Immature natural killer cell (primary cell): ENCODE measurements around the gene CXCL3. TPM values are rescaled to one million over a fixed set of nuclear protein-coding genes. Genes with fewer than 3 reads are reported as not detected.

Source experiments
- DNase-seq, 3 donors: peaks; one replicate each; pipeline ENCODE4 v3.0.0; 2022; ENCODE audit warnings: mixed read lengths in 1 of 3
- H3K27ac Mint-ChIP-seq, 6 donors: one replicate each; pipeline ENCODE4 v1.8.0; 2020; ENCODE audit warnings: mixed read lengths in 6 of 6, mild to moderate bottlenecking in 5 of 6, inconsistent platforms in 4 of 6, moderate library complexity in 3 of 6
- H3K27me3 Mint-ChIP-seq, 3 donors: one replicate each; pipeline ENCODE4 v1.8.0; 2020 to 2021; ENCODE audit warnings: low read depth in 3 of 3, mild to moderate bottlenecking in 3 of 3, mixed read lengths in 3 of 3, moderate library complexity in 3 of 3, inconsistent platforms in 1 of 3
- H3K36me3 Mint-ChIP-seq, 3 donors: one replicate each; pipeline ENCODE4 v1.8.0; 2020; ENCODE audit warnings: mixed read lengths in 3 of 3, inconsistent platforms in 2 of 3, mild to moderate bottlenecking in 2 of 3
- H3K4me1 Mint-ChIP-seq, 2 donors: one replicate each; pipeline ENCODE4 v1.8.0; 2020; ENCODE audit warnings: inconsistent platforms in 2 of 2, mild to moderate bottlenecking in 2 of 2, mixed read lengths in 2 of 2, moderate library complexity in 1 of 2
- H3K4me3 Mint-ChIP-seq, 5 donors: one replicate each; pipeline ENCODE4 v1.8.0; 2020; ENCODE audit warnings: mild to moderate bottlenecking in 5 of 5, mixed read lengths in 5 of 5, inconsistent platforms in 3 of 5, moderate library complexity in 3 of 5
- H3K9me3 Mint-ChIP-seq, 6 donors: one replicate each; pipeline ENCODE4 v1.8.0; 2020; ENCODE audit warnings: mild to moderate bottlenecking in 6 of 6, mixed read lengths in 6 of 6, inconsistent platforms in 4 of 6, moderate library complexity in 3 of 6
- polyA plus RNA-seq, 3 donors: library from polyadenylated mRNA; unstranded; fragments of 300-500 nt; fragmentation: Illumina TruSeq; gene quantifications; one replicate each; pipeline ENCODE4 v1.2.3, GENCODE V29; 2021

The CXCL3 gene
- polyA plus RNA-seq, 3 donors from 2014 or later: not detected

DNA sequence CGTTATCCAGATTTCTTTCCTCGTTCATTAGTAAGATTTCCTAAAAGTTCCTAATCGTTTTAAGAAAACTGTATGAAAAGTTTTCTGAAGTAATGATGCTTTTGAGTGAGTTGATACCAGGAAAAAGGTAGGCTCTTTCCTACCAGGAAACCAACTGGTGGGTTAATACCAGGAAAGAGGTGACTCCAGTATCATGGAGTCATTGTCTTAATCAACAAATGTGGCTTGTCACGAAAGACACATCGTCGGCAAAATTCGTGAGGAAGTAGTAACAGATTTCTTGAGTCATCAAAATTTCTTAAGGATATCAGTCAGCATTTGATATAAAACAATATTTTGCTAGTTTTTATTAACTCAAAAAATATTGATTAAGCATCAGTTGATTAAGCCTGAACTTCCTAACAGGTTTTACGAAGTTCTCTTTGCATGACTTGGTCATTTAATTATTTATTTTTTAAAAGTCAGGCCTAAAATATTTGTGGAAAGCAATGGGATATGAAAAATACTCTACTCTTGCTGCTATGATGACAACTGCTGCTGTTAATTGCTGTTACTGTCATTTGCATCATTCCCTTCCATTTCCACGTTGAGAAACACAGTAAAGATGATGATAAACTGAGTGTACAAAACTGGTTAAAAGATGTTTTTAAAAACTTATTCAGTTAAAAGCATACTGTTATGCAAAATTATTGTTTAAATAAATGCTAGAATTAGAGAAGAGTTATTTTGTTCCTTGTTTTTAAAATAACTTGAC lies 47.3 kb downstream of the CXCL3 start:
- DNase-seq: no peak
- H3K27ac Mint-ChIP-seq: no peak overlapping the region
- H3K4me1 Mint-ChIP-seq: no peaks in the 10 kb centered on the region
- H3K36me3 Mint-ChIP-seq: no peaks in the 10 kb centered on the region
- H3K4me3 Mint-ChIP-seq: no peak overlapping the region
- peaks cover 0 to 3% (median 2%) of the 10 kb centered on the region in 3 donors for H3K27me3 Mint-ChIP-seq
- H3K9me3 Mint-ChIP-seq: peaks cover 0 to 5% (median under 1%) of the 10 kb centered on the region in 6 donors

DNA sequence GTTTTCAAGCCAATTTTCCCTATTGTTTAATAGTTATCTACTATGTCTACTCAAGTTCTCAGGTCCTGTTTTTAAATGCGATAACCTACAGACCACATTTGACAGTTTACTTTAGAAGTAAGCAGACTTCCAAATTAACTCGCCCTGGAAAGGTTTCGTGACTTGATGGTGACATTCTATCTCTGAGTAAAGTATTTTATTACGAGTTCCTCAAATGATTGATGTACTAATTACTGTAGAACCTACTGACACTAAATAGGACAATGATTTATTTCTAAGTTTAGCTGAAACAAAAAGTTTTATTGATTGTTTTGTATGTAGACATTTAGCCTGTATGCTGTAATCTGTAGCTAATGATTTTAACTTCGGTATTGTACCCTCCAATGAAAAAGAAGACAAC lies 48.6 kb downstream of the CXCL3 start:
- H3K4me3 Mint-ChIP-seq: no peak overlapping the region
- H3K27ac Mint-ChIP-seq: no peak overlapping the region
- DNase-seq: no peak
- H3K27me3 Mint-ChIP-seq: peaks cover 0 to 3% (median 2%) of the 10 kb centered on the region in 3 donors
- no peaks in the 10 kb centered on the region for H3K36me3 Mint-ChIP-seq
- H3K9me3 Mint-ChIP-seq: peaks cover 0 to 5% (median 1%) of the 10 kb centered on the region in 6 donors
- no peaks in the 10 kb centered on the region for H3K4me1 Mint-ChIP-seq

DNA sequence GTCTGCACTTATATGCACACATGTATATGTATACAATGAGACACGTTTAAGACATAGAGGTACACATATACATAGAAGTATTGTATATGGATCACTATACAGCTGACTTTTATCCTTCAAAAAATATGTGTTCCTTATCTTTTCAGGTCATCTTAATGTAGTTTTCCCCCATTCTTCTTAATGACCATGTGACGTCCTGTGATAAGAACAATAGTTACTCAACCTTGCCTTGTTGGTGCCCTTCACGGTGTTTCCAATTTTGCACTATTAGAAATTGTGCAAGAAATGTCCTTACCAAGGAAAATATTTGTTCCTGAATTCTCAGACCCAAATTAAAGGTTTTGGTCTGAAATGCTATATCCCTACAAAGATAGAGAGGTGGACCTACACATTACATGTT lies 49.5 kb downstream of the CXCL3 start:
- Mint-ChIP-seq H3K36me3 (no peaks in the 10 kb centered on the region), H3K9me3 (peaks cover 0 to 5% (median under 1%) of the 10 kb centered on the region in 6 donors)

DNA sequence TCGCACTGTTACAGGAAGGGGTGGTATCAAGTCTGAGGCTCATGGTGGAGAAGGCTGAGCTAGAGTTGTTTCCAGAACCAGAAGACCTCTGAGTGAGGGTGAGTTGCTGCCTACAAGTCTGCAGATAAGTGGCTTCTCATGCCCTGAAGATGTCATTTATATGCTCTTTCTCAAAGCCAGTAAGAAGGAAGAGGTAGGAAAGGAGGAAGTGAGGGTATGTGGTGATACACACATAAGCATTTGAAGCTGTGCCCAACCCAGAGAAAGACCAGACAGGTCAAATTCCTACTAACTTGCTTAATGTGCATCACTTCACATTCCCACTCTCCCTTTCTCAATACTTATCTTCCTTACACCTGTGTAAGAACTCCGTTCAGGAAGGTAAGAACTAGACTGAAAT lies 50.4 kb downstream of the CXCL3 start, which contains the start of gene PPBP:
TSS of gene PPBP (minus strand) at position 130 of the 400 bp plus-strand sequence. CDS start at position 43, 87 bp downstream.
- H3K36me3 Mint-ChIP-seq: no peaks in the 10 kb centered on the region
- H3K27me3 Mint-ChIP-seq: peaks cover 0 to 3% (median 2%) of the 10 kb centered on the region in 3 donors
- H3K27ac Mint-ChIP-seq: no peak within 1 kb of the TSS
- H3K4me3 Mint-ChIP-seq: no peak within 1 kb of the TSS
- no peak for DNase-seq
- H3K4me1 Mint-ChIP-seq: no peaks in the 10 kb centered on the region
- peaks cover 0 to 3% (median under 1%) of the 10 kb centered on the region in 6 donors for H3K9me3 Mint-ChIP-seq

More for the DNA sequence above, 49.5 kb downstream of the CXCL3 start:
- Mint-ChIP-seq H3K27ac (no peak overlapping the region), H3K27me3 (peaks cover 0 to 3% (median 2%) of the 10 kb centered on the region in 3 donors), H3K4me1 (no peaks in the 10 kb centered on the region), H3K4me3 (no peak overlapping the region)
- no peak for DNase-seq

Other genes with a start within 250 kb of the CXCL3 start
- not detected for gene CXCL6, start 202.0 kb downstream of the CXCL3 start, polyA plus RNA-seq
- 1 to 10 TPM in 1 of 3 donors, under 1 TPM in 1, not detected in 1; 0.71 to 6.4 TPM for gene PF4V1, start 185.4 kb downstream of the CXCL3 start, polyA plus RNA-seq
- gene CXCL1, start 169.3 kb downstream of the CXCL3 start, polyA plus RNA-seq: not detected
- gene PF4, start 56.7 kb downstream of the CXCL3 start, polyA plus RNA-seq: 100 to 1,000 TPM in 1 of 3 donors, 1 to 10 TPM in 1, under 1 TPM in 1; 0.88 to 107 (median 9.4) TPM
- gene PPBP, start 50.5 kb downstream of the CXCL3 start, polyA plus RNA-seq: 100 to 1,000 TPM in 1 of 3 donors, 10 to 100 TPM in 2; 13.6 to 258 (median 35.7) TPM
- gene CXCL5, start 40.0 kb downstream of the CXCL3 start, polyA plus RNA-seq: under 1 TPM in 2 of 3 donors, not detected in 1; 0.41 to 0.76 TPM
- gene CXCL2, start 60.5 kb upstream of the CXCL3 start, polyA plus RNA-seq: 1 to 10 TPM in 1 of 3 donors, not detected in 2; 1.3 TPM
- 1 to 10 TPM; 4.5 to 5.7 (median 4.6) TPM for gene MTHFD2L, start 119.4 kb upstream of the CXCL3 start, polyA plus RNA-seq